WTC11 (cell line): Measurements from ENCODE around the gene SNRPE.
"Not testable (repeated sequence)": the region's sequence is repeated elsewhere in the genome, so short reads cannot be mapped to it uniquely, and the experiment has no call there.

Experiments used
- CTCF ChIP-seq: fragments of 200-600 bp; IDR thresholded peaks from 2 replicates; pipeline ENCODE4 v1.8.0; 2022; ENCODE audit warnings: antibody characterized with exemption
- E2F5 ChIP-seq: sonication (generic); formaldehyde crosslinking; IDR thresholded peaks from 2 replicates; pipeline ENCODE4 v1.8.1; 2022; ENCODE audit warnings: mild to moderate bottlenecking, moderate library complexity, missing genetic modification reagents
- FOXP1 ChIP-seq: sonication (generic); formaldehyde crosslinking; IDR thresholded peaks from 2 replicates; pipeline ENCODE4 v1.8.0; 2022; ENCODE audit warnings: missing genetic modification reagents, mild to moderate bottlenecking, moderate library complexity, borderline replicate concordance
- NFE2L1 ChIP-seq: sonication (generic); formaldehyde crosslinking; IDR thresholded peaks from 2 replicates; pipeline ENCODE4 v1.8.1; 2023; ENCODE audit warnings: missing genetic modification reagents
- SMAD3 ChIP-seq: sonication (generic); formaldehyde crosslinking; IDR thresholded peaks from 2 replicates; pipeline ENCODE4 v1.8.0; 2022; ENCODE audit warnings: missing genetic modification reagents, mild to moderate bottlenecking, borderline replicate concordance
- USF2 ChIP-seq: sonication (generic); formaldehyde crosslinking; IDR thresholded peaks from 2 replicates; pipeline ENCODE4 v1.8.1; 2023; ENCODE audit warnings: mild to moderate bottlenecking, missing genetic modification reagents, moderate library complexity
- ZNF263 ChIP-seq: sonication (generic); formaldehyde crosslinking; IDR thresholded peaks from 2 replicates; pipeline ENCODE4 v1.8.1; 2022; ENCODE audit warnings: low read depth, mild to moderate bottlenecking, moderate library complexity, missing genetic modification reagents
- ZNF423 ChIP-seq: fragments of 250-450 bp; sonication (Bioruptor Pico); IDR thresholded peaks from 2 replicates; pipeline ENCODE4 v2.1.2; 2022; ENCODE audit warnings: mild to moderate bottlenecking, moderate library complexity
- TF ChIP-seq, protein P1 (sequence below): sonication (generic); formaldehyde crosslinking; IDR thresholded peaks from 2 replicates; pipeline ENCODE4 v1.8.1; 2022; ENCODE audit warnings: low read depth, missing genetic modification reagents, borderline replicate concordance
- TF ChIP-seq, protein P2 (sequence below): sonication (generic); formaldehyde crosslinking; IDR thresholded peaks from 2 replicates; pipeline ENCODE4 v1.8.1; 2023; ENCODE audit warnings: mild to moderate bottlenecking, missing genetic modification reagents

GRCh38 chr1:203829247-203829646 is 32.2 kb upstream of the SNRPE start:
- not testable (repeated sequence) for TF ChIP-seq CTCF; SMAD3 (CRISPR knock-in tag); USF2 (CRISPR knock-in tag); E2F5 (CRISPR knock-in tag); ZNF263 (CRISPR knock-in tag); NFE2L1 (CRISPR knock-in tag); ZNF423; FOXP1
- TF ChIP-seq, protein P1, sequence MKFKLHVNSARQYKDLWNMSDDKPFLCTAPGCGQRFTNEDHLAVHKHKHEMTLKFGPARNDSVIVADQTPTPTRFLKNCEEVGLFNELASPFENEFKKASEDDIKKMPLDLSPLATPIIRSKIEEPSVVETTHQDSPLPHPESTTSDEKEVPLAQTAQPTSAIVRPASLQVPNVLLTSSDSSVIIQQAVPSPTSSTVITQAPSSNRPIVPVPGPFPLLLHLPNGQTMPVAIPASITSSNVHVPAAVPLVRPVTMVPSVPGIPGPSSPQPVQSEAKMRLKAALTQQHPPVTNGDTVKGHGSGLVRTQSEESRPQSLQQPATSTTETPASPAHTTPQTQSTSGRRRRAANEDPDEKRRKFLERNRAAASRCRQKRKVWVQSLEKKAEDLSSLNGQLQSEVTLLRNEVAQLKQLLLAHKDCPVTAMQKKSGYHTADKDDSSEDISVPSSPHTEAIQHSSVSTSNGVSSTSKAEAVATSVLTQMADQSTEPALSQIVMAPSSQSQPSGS: not testable (repeated sequence)
- TF ChIP-seq, protein P2, sequence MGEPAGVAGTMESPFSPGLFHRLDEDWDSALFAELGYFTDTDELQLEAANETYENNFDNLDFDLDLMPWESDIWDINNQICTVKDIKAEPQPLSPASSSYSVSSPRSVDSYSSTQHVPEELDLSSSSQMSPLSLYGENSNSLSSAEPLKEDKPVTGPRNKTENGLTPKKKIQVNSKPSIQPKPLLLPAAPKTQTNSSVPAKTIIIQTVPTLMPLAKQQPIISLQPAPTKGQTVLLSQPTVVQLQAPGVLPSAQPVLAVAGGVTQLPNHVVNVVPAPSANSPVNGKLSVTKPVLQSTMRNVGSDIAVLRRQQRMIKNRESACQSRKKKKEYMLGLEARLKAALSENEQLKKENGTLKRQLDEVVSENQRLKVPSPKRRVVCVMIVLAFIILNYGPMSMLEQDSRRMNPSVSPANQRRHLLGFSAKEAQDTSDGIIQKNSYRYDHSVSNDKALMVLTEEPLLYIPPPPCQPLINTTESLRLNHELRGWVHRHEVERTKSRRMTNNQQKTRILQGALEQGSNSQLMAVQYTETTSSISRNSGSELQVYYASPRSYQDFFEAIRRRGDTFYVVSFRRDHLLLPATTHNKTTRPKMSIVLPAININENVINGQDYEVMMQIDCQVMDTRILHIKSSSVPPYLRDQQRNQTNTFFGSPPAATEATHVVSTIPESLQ (CRISPR knock-in tag): not testable (repeated sequence)
